Fibroblast of skin of left biceps (primary cell): ENCODE results near the gene DRP2.
"Not testable (repeated sequence)": the region's sequence is repeated elsewhere in the genome, so short reads cannot be mapped to it uniquely, and the experiment has no call there.

Experiments used
- DNase-seq, 2 experiments: peaks; one replicate each; pipeline ENCODE4 v3.0.0-alpha.2; 2013; ENCODE audit warnings: low read depth in 2 of 2

Gene DRP2

GRCh38 chrX:101219116-101219863, at the start of gene DRP2:
DRP2 (plus strand) TSS chrX:101219786; CDS start chrX:101231648, 11,862 bp downstream.
- no peak for DNase-seq

- no peak for DNase-seq
Observed at GRCh38 chrX:101171883-101172400, 47.6 kb upstream of the DRP2 start.

GRCh38 chrX:101176439-101176838, 43.1 kb upstream of the DRP2 start:
- DNase-seq, result no peak

- peak in 1 of 2 experiments; percentile 21 for DNase-seq
Observed at GRCh38 chrX:101184876-101185275, 34.7 kb upstream of the DRP2 start.

- DNase-seq, result not testable (repeated sequence)
Observed at GRCh38 chrX:101187961-101188360, 31.6 kb upstream of the DRP2 start.

GRCh38 chrX:101190736-101191135, 28.9 kb upstream of the DRP2 start:
- DNase-seq, result no peak

GRCh38 chrX:101191217-101191750, 28.3 kb upstream of the DRP2 start:
- DNase-seq, result no peak

GRCh38 chrX:101195442-101196173, 24.0 kb upstream of the DRP2 start:
- no peak for DNase-seq

GRCh38 chrX:101203761-101204351, 15.7 kb upstream of the DRP2 start:
- no peak for DNase-seq

GRCh38 chrX:101206471-101206870, 13.1 kb upstream of the DRP2 start:
- no peak for DNase-seq

GRCh38 chrX:101208152-101208905, 11.3 kb upstream of the DRP2 start:
- no peak for DNase-seq

GRCh38 chrX:101210630-101211029, 9.0 kb upstream of the DRP2 start:
- no peak for DNase-seq

GRCh38 chrX:101217689-101218088, 1.9 kb upstream of the DRP2 start:
- no peak for DNase-seq

GRCh38 chrX:101219864-101220346, 319 bp downstream of the DRP2 start:
- peak in 1 of 2 experiments; percentile 30 for DNase-seq

GRCh38 chrX:101220662-101221260, 1.2 kb downstream of the DRP2 start:
- DNase-seq, result no peak

GRCh38 chrX:101223226-101223625, 3.6 kb downstream of the DRP2 start:
- DNase-seq, result no peak

GRCh38 chrX:101229170-101229569, 9.6 kb downstream of the DRP2 start:
- DNase-seq, result peak; percentile 47 to 57

GRCh38 chrX:101230636-101231035, 11.1 kb downstream of the DRP2 start:
- no peak for DNase-seq

- DNase-seq, result no peak
Observed at GRCh38 chrX:101231080-101231479, 11.5 kb downstream of the DRP2 start.

- no peak for DNase-seq
Observed at GRCh38 chrX:101232316-101232715, 12.7 kb downstream of the DRP2 start.

GRCh38 chrX:101237041-101237440, 17.5 kb downstream of the DRP2 start:
- DNase-seq, result no peak
